H9 (cell line): ENCODE results near the gene ANKRD13C. TPM values are rescaled to one million over a fixed set of nuclear protein-coding genes. Genes with fewer than 3 reads are reported as not detected.

Experiments
- DNase-seq: peaks from one replicate; pipeline ENCODE4 v3.0.0-alpha.2; 2017
- H2AFZ ChIP-seq: one replicate; pipeline ENCODE4 v1.6.1; 2013; ENCODE audit warnings: mild to moderate bottlenecking, low read length, control low read depth, moderate library complexity
- H2AK5ac ChIP-seq: 2 replicates; pipeline ENCODE4 v1.6.1; 2013; ENCODE audit warnings: low read length, control low read depth, mixed read lengths; ENCODE audit not compliant: insufficient read length
- H2BK120ac ChIP-seq: one replicate; pipeline ENCODE4 v1.6.1; 2013; ENCODE audit warnings: low read depth, mild to moderate bottlenecking, low read length, control low read depth, inconsistent platforms; ENCODE audit not compliant: poor library complexity, severe bottlenecking
- H2BK12ac ChIP-seq: 2 replicates; pipeline ENCODE4 v1.6.1; 2013; ENCODE audit warnings: low read length, control low read depth, mixed read lengths, low read depth; ENCODE audit not compliant: insufficient read length
- H2BK15ac ChIP-seq: 2 replicates; pipeline ENCODE4 v1.6.1; 2013; ENCODE audit warnings: low read depth, low read length, control low read depth
- H2BK20ac ChIP-seq: one replicate; pipeline ENCODE4 v1.6.1; 2013; ENCODE audit warnings: low read depth, mild to moderate bottlenecking, low read length, control low read depth, inconsistent platforms; ENCODE audit not compliant: poor library complexity, severe bottlenecking
- H2BK5ac ChIP-seq: 2 replicates; pipeline ENCODE4 v1.6.1; 2013; ENCODE audit warnings: low read length, control low read depth, mixed read lengths; ENCODE audit not compliant: insufficient read length
- H3K14ac ChIP-seq: 2 replicates; pipeline ENCODE4 v1.6.1; 2013; ENCODE audit warnings: low read length, control low read depth; ENCODE audit not compliant: insufficient read depth
- H3K18ac ChIP-seq: 2 replicates; pipeline ENCODE4 v1.6.1; 2013; ENCODE audit warnings: low read depth, mild to moderate bottlenecking, mixed read lengths, low read length, control low read depth; ENCODE audit not compliant: insufficient read length
- H3K23ac ChIP-seq: 2 replicates; pipeline ENCODE4 v1.6.1; 2013; ENCODE audit warnings: low read length, control low read depth, mixed read lengths, low read depth; ENCODE audit not compliant: insufficient read length
- H3K23me2 ChIP-seq: 2 replicates; pipeline ENCODE4 v1.6.1; 2013; ENCODE audit warnings: low read depth, mild to moderate bottlenecking, mixed read lengths, low read length, control low read depth; ENCODE audit not compliant: insufficient read length, poor library complexity, severe bottlenecking
- H3K27ac ChIP-seq: 2 replicates; pipeline ENCODE4 v1.5.1; 2013; ENCODE audit warnings: low read length, control low read depth, mixed read lengths, low read depth; ENCODE audit not compliant: insufficient read length
- H3K27me3 ChIP-seq: 2 replicates; pipeline ENCODE4 v1.6.1; 2013; ENCODE audit warnings: low read length, control low read depth, inconsistent platforms; ENCODE audit not compliant: insufficient read depth
- H3K4ac ChIP-seq: 2 replicates; pipeline ENCODE4 v1.6.1; 2013; ENCODE audit warnings: low read depth, mild to moderate bottlenecking, control low read depth, inconsistent platforms, low read length, moderate library complexity
- H3K4me1 ChIP-seq: 2 replicates; pipeline ENCODE4 v1.6.1; 2013; ENCODE audit warnings: low read length, control low read depth, inconsistent platforms; ENCODE audit not compliant: insufficient read depth
- H3K4me2 ChIP-seq: 2 replicates; pipeline ENCODE4 v1.6.1; 2013; ENCODE audit warnings: low read length, control low read depth, mixed read lengths; ENCODE audit not compliant: insufficient read length, insufficient read depth
- H3K56ac ChIP-seq: 2 replicates; pipeline ENCODE4 v1.6.1; 2013; ENCODE audit warnings: low read depth, mild to moderate bottlenecking, mixed read lengths, low read length, control low read depth; ENCODE audit not compliant: insufficient read length
- H3K79me1 ChIP-seq: 2 replicates; pipeline ENCODE4 v1.6.1; 2013; ENCODE audit warnings: low read depth, mild to moderate bottlenecking, moderate library complexity, low read length, control low read depth, inconsistent platforms; ENCODE audit not compliant: insufficient read depth, poor library complexity, severe bottlenecking
- H3K79me2 ChIP-seq: 2 replicates; pipeline ENCODE4 v1.6.1; 2013; ENCODE audit warnings: low read length, control low read depth, inconsistent platforms; ENCODE audit not compliant: insufficient read depth
- H3K9ac ChIP-seq: 2 replicates; pipeline ENCODE4 v1.6.1; 2013; ENCODE audit warnings: low read length, control low read depth, mixed read lengths; ENCODE audit not compliant: insufficient read length; ENCODE audit errors: extremely low read depth
- H3K9me3 ChIP-seq: one replicate; pipeline ENCODE4 v1.6.1; 2013; ENCODE audit warnings: low read depth, low read length, inconsistent platforms; ENCODE audit not compliant: control insufficient read depth
- H3T11ph ChIP-seq: one replicate; pipeline ENCODE4 v1.6.1; 2013; ENCODE audit warnings: mild to moderate bottlenecking, low read length, control low read depth, inconsistent platforms
- H4K20me1 ChIP-seq: one replicate; pipeline ENCODE4 v1.6.1; 2013; ENCODE audit not compliant: control insufficient read depth, insufficient read length, insufficient read depth
- H4K5ac ChIP-seq: 2 replicates; pipeline ENCODE4 v1.6.1; 2013; ENCODE audit warnings: low read depth, mild to moderate bottlenecking, mixed read lengths, low read length, control low read depth; ENCODE audit not compliant: insufficient read length
- H4K8ac ChIP-seq: replicated peaks from 2 replicates; pipeline ENCODE4 v1.6.1; 2013; ENCODE audit warnings: low read length, control low read depth, mixed read lengths, low read depth; ENCODE audit not compliant: insufficient read length
- H4K91ac ChIP-seq: 2 replicates; pipeline ENCODE4 v1.6.1; 2013; ENCODE audit warnings: low read depth, mild to moderate bottlenecking, moderate library complexity, mixed read lengths, low read length, control low read depth; ENCODE audit not compliant: insufficient read length
- H3K27ac Mint-ChIP-seq, 3 experiments: 2 replicates in 2 of 3; 3 replicates in 1 of 3; pipeline ENCODE4 v1.8.0; 2020 to 2021; ENCODE audit warnings: mixed read lengths in 3 of 3, mild to moderate bottlenecking in 1 of 3, moderate library complexity in 1 of 3
- H3K27me3 Mint-ChIP-seq: 2 replicates; pipeline ENCODE4 v1.8.0; 2021; ENCODE audit warnings: low read depth, mild to moderate bottlenecking, moderate library complexity, mixed read lengths
- H3K36me3 Mint-ChIP-seq, 3 experiments: 2 replicates in 2 of 3; 3 replicates in 1 of 3; pipeline ENCODE4 v1.8.0; 2020 to 2021; ENCODE audit warnings: low read depth in 3 of 3, mixed read lengths in 3 of 3; ENCODE audit not compliant: insufficient read depth in 1 of 3
- H3K4me1 Mint-ChIP-seq, 2 experiments: 2 replicates each; pipeline ENCODE4 v1.8.0; 2020; ENCODE audit warnings: mixed read lengths in 2 of 2
- H3K4me3 Mint-ChIP-seq, 2 experiments: 2 replicates in 1 of 2; 3 replicates in 1 of 2; pipeline ENCODE4 v1.8.0; 2020 to 2021; ENCODE audit warnings: mild to moderate bottlenecking in 2 of 2, mixed read lengths in 2 of 2, moderate library complexity in 1 of 2
- H3K9me3 Mint-ChIP-seq, 2 experiments: 2 replicates in 1 of 2; 3 replicates in 1 of 2; pipeline ENCODE4 v1.8.0; 2020; ENCODE audit warnings: mild to moderate bottlenecking in 2 of 2, mixed read lengths in 2 of 2, moderate library complexity in 1 of 2
- WGBS: extraction: QIAGEN DNeasy Blood & Tissue Kit; methylation state at CpG from one replicate; pipeline ENCODE4 v1.1.7; 2013; ENCODE audit warnings: missing lambda C conversion rate, low lambda C conversion rate, mixed read lengths; ENCODE audit not compliant: insufficient read length; ENCODE audit errors: extremely low coverage; 5-methylcytosine and 5-hydroxymethylcytosine counted together
- total RNA-seq: library from RNA; stranded (reverse); gene quantifications from 2 replicates; pipeline ENCODE4 v1.2.1, GENCODE V29; 2021
- TF ChIP-seq, protein P1 (sequence below): fragments of 200-600 bp; sonication (generic); conservative IDR thresholded peaks from 3 replicates; pipeline ENCODE4 v1.8.0; 2021; ENCODE audit warnings: antibody characterized with exemption, mild to moderate bottlenecking

Gene ANKRD13C
- total RNA-seq, 1 experiment from 2014 or later, result 19.7 TPM

DNA sequence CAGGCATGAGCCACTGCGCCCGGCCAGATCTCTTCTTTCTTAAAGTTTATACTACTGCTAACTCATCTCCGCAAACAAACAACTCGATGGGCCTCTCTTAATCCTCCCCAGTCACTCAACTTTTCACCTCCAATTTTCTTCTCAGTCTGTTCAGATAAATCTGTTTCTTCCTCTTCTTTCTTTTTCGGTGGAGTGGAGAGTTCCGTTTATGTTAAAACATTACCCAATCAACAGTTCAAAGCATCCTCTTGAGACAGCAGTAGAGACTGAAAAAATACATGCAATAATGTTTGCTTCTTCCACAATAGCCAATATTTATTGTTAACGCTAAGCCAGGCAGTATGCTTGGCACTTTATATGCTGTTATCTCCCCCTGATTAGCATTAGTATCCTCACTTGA is 1.4 kb upstream of the ANKRD13C start:
- H3K9ac ChIP-seq, result no peak overlapping the region
- H3K4ac ChIP-seq, result no peak overlapping the region
- no peak overlapping the region for H4K5ac ChIP-seq
- no peak overlapping the region for H2AK5ac ChIP-seq
- H2AFZ ChIP-seq, result no peak overlapping the region
- TF ChIP-seq, protein P1, sequence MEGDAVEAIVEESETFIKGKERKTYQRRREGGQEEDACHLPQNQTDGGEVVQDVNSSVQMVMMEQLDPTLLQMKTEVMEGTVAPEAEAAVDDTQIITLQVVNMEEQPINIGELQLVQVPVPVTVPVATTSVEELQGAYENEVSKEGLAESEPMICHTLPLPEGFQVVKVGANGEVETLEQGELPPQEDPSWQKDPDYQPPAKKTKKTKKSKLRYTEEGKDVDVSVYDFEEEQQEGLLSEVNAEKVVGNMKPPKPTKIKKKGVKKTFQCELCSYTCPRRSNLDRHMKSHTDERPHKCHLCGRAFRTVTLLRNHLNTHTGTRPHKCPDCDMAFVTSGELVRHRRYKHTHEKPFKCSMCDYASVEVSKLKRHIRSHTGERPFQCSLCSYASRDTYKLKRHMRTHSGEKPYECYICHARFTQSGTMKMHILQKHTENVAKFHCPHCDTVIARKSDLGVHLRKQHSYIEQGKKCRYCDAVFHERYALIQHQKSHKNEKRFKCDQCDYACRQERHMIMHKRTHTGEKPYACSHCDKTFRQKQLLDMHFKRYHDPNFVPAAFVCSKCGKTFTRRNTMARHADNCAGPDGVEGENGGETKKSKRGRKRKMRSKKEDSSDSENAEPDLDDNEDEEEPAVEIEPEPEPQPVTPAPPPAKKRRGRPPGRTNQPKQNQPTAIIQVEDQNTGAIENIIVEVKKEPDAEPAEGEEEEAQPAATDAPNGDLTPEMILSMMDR, result no peak
- no peak overlapping the region for H3T11ph ChIP-seq
- no peaks in the 10 kb centered on the region for H4K20me1 ChIP-seq
- 100% methylated on average over 2 of the region's 7 CpGs for WGBS
- no peak overlapping the region for H4K91ac ChIP-seq
- no peak overlapping the region for H3K27ac ChIP-seq
- no peak overlapping the region for H2BK5ac ChIP-seq
- H2BK20ac ChIP-seq, result no peak overlapping the region
- no peaks in the 10 kb centered on the region for H3K9me3 ChIP-seq
- no peaks in the 10 kb centered on the region for H3K27me3 ChIP-seq
- H3K79me1 ChIP-seq, result no peaks in the 10 kb centered on the region
- H3K14ac ChIP-seq, result no peak overlapping the region
- H4K8ac ChIP-seq, result no peak overlapping the region
- no peak overlapping the region for H3K56ac ChIP-seq
- H3K4me2 ChIP-seq, result peak overlapping the region; percentile 82
- no peak for DNase-seq
- peaks cover 14 to 21% of the 10 kb centered on the region in 2 experiments for H3K4me1 Mint-ChIP-seq
- no peak overlapping the region for H2BK15ac ChIP-seq
- H3K27me3 Mint-ChIP-seq, result no peaks in the 10 kb centered on the region
- H3K23me2 ChIP-seq, result peaks cover 5% of the 10 kb centered on the region
- peak overlapping the region in 2 of 3 experiments; percentile 58 to 68; a peak in 4 of 7 replicates for H3K27ac Mint-ChIP-seq
- H3K18ac ChIP-seq, result no peak overlapping the region
- no peaks in the 10 kb centered on the region; a peak in 1 of 5 replicates for H3K9me3 Mint-ChIP-seq
- H2BK120ac ChIP-seq, result no peak overlapping the region
- peak overlapping the region; percentile 91 to 93 for H3K4me3 Mint-ChIP-seq
- peaks cover 15% of the 10 kb centered on the region; the same call in 1 of the 2 replicates for H3K79me2 ChIP-seq
- H3K23ac ChIP-seq, result no peak overlapping the region
- H2BK12ac ChIP-seq, result no peak overlapping the region
- no peaks in the 10 kb centered on the region for H3K4me1 ChIP-seq
- H3K36me3 Mint-ChIP-seq, result peaks cover 1 to 7% (median 5%) of the 10 kb centered on the region in 3 experiments; a peak in 3 of 7 replicates
